HepG2 (cell line): Measurements from ENCODE around the gene UBFD1. TPM values are rescaled to one million over a fixed set of nuclear protein-coding genes. Genes with fewer than 3 reads are reported as not detected.

Source experiments
- ARID2 ChIP-seq: sonication (generic); formaldehyde crosslinking; IDR thresholded peaks from 2 replicates; pipeline ENCODE4 v1.8.1; 2022; ENCODE audit warnings: mild to moderate bottlenecking, missing genetic modification reagents, borderline replicate concordance
- ATF3 ChIP-seq: sonication (generic); formaldehyde crosslinking; IDR thresholded peaks from 2 replicates; pipeline ENCODE4 v1.4.0; 2020; ENCODE audit warnings: missing genetic modification reagents
- FOXK1 ChIP-seq: sonication (generic); formaldehyde crosslinking; IDR thresholded peaks from 2 replicates; pipeline ENCODE4 v1.4.0; 2020; ENCODE audit warnings: low read depth, missing genetic modification reagents, borderline replicate concordance
- GPBP1L1 ChIP-seq: sonication (generic); formaldehyde crosslinking; IDR thresholded peaks from 2 replicates; pipeline ENCODE4 v1.5.0; 2020; ENCODE audit warnings: mild to moderate bottlenecking, missing genetic modification reagents
- IKZF4 ChIP-seq: sonication (generic); formaldehyde crosslinking; IDR thresholded peaks from 2 replicates; pipeline ENCODE4 v1.5.1; 2020; ENCODE audit warnings: borderline replicate concordance, mild to moderate bottlenecking, low read depth, missing genetic modification reagents; ENCODE audit errors: not compliant biosample characterization
- KLF13 ChIP-seq: sonication (generic); formaldehyde crosslinking; IDR thresholded peaks from 2 replicates; pipeline ENCODE4 v1.4.0; 2020; ENCODE audit warnings: mild to moderate bottlenecking, missing genetic modification reagents
- NFAT5 ChIP-seq: sonication (generic); formaldehyde crosslinking; IDR thresholded peaks from 2 replicates; pipeline ENCODE4 v1.4.0; 2020; ENCODE audit warnings: missing genetic modification reagents
- NFATC3 ChIP-seq: sonication (generic); formaldehyde crosslinking; IDR thresholded peaks from 2 replicates; pipeline ENCODE4 v1.5.1; 2020; ENCODE audit warnings: mild to moderate bottlenecking, missing genetic modification reagents
- NFRKB ChIP-seq: fragments of 450-650 bp; IDR thresholded peaks from 2 replicates; pipeline ENCODE4 v1.6.1; 2017
- NFYB ChIP-seq: sonication (generic); formaldehyde crosslinking; IDR thresholded peaks from 2 replicates; pipeline ENCODE4 v1.4.0; 2020; ENCODE audit warnings: missing genetic modification reagents
- NFYC ChIP-seq: IDR thresholded peaks from 2 replicates; pipeline ENCODE4 v1.6.1; 2016; ENCODE audit warnings: missing genetic modification reagents, missing compliant biosample characterization
- RAD21 ChIP-seq: fragments of 450-650 bp; formaldehyde crosslinking; IDR thresholded peaks from 2 replicates; pipeline ENCODE4 v1.5.0; 2020; ENCODE audit warnings: mild to moderate bottlenecking
- TBX2 ChIP-seq: sonication (generic); formaldehyde crosslinking; IDR thresholded peaks from 2 replicates; pipeline ENCODE4 v1.5.0; 2020; ENCODE audit warnings: missing genetic modification reagents, mild to moderate bottlenecking, borderline replicate concordance
- THAP11 ChIP-seq: IDR thresholded peaks from 2 replicates; pipeline ENCODE4 v1.6.1; 2016; ENCODE audit warnings: missing biosample characterization, missing genetic modification reagents
- XRCC5 ChIP-seq: fragments of 200-400 bp; formaldehyde crosslinking; optimal IDR thresholded peaks from 2 replicates; pipeline ENCODE3; 2017; ENCODE audit warnings: mild to moderate bottlenecking, low read length
- ZBTB42 ChIP-seq: sonication (generic); formaldehyde crosslinking; IDR thresholded peaks from 2 replicates; pipeline ENCODE4 v1.5.0; 2020; ENCODE audit warnings: mild to moderate bottlenecking, missing genetic modification reagents
- ZNF207 ChIP-seq: fragments of 450-650 bp; IDR thresholded peaks from 2 replicates; pipeline ENCODE4 v1.6.1; 2016; ENCODE audit warnings: antibody characterized with exemption, borderline replicate concordance
- ZNF232 ChIP-seq: sonication (generic); formaldehyde crosslinking; IDR thresholded peaks from 2 replicates; pipeline ENCODE4 v1.4.0; 2020; ENCODE audit warnings: missing genetic modification reagents, borderline replicate concordance
- ZNF251 ChIP-seq: sonication (generic); formaldehyde crosslinking; IDR thresholded peaks from 2 replicates; pipeline ENCODE4 v1.9.0; 2021; ENCODE audit warnings: mild to moderate bottlenecking, missing genetic modification reagents
- ZNF564 ChIP-seq: sonication (generic); formaldehyde crosslinking; IDR thresholded peaks from 2 replicates; pipeline ENCODE4 v1.8.1; 2023; ENCODE audit warnings: mild to moderate bottlenecking, missing genetic modification reagents
- ZNF720 ChIP-seq: sonication (generic); formaldehyde crosslinking; IDR thresholded peaks from 2 replicates; pipeline ENCODE4 v1.4.0; 2020; ENCODE audit warnings: missing genetic modification reagents
- polyA plus RNA-seq, 8 experiments: library from polyadenylated mRNA; depleted of rRNA in 3 of 8; stranded (reverse) in 7 of 8; unstranded in 1 of 8; fragments of >200 nt; fragmentation: Illumina TruSeq in 4 of 8; extraction: Trizol in 4 of 8; gene quantifications; 2 replicates each; pipeline versions ENCODE4 v1.2.1 to v1.2.3, GENCODE V29; 2011 to 2016; ENCODE audit warnings: low read depth in 4 of 8, missing spikeins in 1 of 8, mixed read lengths in 1 of 8; ENCODE audit not compliant: insufficient read depth in 1 of 8
- total RNA-seq, 5 experiments: library from RNA; depleted of rRNA; stranded (reverse); fragments of >200 nt; fragmentation: Illumina TruSeq; extraction: Trizol; gene quantifications; 2 replicates each; pipeline ENCODE4 v1.2.3, GENCODE V29; 2016; ENCODE audit warnings: low read depth in 1 of 5
- TF ChIP-seq, protein P1 (sequence below): sonication (generic); formaldehyde crosslinking; IDR thresholded peaks from 2 replicates; pipeline ENCODE4 v1.5.0; 2020; ENCODE audit warnings: mild to moderate bottlenecking, missing genetic modification reagents

Gene UBFD1
- total and polyA plus RNA-seq, 2 of the 13 experiments (the other 11 are each of a cell fraction or from before 2014, with no cell fraction given): 100 to 111 TPM

DNA sequence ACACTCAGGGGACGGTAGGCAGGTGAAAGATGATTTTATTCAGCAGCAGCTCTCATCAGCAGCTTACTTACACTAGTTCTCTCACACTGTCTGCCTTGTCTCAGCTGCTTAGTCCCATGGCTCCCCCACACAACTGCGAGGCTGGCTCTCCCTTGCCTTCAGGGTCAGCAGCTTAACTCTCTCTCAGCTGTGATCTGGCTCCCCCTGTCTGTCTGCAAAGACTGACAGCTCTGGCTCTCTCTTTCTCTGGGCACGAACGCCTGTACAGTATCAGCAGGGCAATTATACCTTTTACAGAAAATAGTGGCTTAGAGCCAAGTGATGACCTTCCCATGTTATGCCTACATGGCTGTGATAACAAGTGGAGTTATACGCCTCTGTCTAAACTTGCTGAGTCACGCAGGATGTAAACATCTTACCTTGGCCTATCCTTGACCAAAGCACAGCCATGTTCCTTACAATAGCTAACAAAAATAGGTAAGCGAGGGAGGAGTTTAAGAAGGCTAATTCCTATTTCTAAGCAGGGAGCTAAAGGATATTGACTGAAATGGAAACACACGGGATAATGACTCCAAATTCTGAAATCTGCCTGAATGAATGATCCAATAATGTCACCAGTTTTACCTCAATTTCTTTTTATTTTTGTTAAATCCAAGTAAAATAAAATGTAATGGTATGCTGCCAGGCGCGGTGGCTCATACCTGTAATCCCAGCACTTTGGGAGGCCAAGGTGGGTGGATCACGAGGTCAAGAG lies 39.7 kb downstream of the UBFD1 start (continued):
- TF ChIP-seq ZNF564 (CRISPR knock-in tag) (no peak), NFRKB (no peak), IKZF4 (CRISPR knock-in tag) (no peak), GPBP1L1 (no peak), KLF13 (CRISPR knock-in tag) (0 out of 2 replicates have a peak, but pooled peaks have one; percentile 45), ZNF251 (no peak), NFYC (CRISPR knock-in tag) (no peak), ZNF232 (CRISPR knock-in tag) (0 out of 2 replicates have a peak, but pooled peaks have one; percentile 39), NFAT5 (CRISPR knock-in tag) (0 out of 2 replicates have a peak, but pooled peaks have one; percentile 38), XRCC5 (peak; percentile 37), FOXK1 (CRISPR knock-in tag) (peak; percentile 37; the same call in 1 of the 2 replicates), ATF3 (CRISPR knock-in tag) (no peak), NFYB (CRISPR knock-in tag) (no peak), ZNF720 (no peak), ARID2 (no peak), ZBTB42 (CRISPR knock-in tag) (no peak), TBX2 (no peak), RAD21 (CRISPR knock-in tag) (peak; percentile 45; the same call in 1 of the 2 replicates), THAP11 (CRISPR knock-in tag) (no peak), NFATC3 (CRISPR knock-in tag) (no peak), ZNF207 (no peak)
- TF ChIP-seq, protein P1, sequence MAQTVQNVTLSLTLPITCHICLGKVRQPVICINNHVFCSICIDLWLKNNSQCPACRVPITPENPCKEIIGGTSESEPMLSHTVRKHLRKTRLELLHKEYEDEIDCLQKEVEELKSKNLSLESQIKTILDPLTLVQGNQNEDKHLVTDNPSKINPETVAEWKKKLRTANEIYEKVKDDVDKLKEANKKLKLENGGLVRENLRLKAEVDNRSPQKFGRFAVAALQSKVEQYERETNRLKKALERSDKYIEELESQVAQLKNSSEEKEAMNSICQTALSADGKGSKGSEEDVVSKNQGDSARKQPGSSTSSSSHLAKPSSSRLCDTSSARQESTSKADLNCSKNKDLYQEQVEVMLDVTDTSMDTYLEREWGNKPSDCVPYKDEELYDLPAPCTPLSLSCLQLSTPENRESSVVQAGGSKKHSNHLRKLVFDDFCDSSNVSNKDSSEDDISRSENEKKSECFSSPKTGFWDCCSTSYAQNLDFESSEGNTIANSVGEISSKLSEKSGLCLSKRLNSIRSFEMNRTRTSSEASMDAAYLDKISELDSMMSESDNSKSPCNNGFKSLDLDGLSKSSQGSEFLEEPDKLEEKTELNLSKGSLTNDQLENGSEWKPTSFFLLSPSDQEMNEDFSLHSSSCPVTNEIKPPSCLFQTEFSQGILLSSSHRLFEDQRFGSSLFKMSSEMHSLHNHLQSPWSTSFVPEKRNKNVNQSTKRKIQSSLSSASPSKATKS (CRISPR knock-in tag): no peak
